Smooth muscle cell (in vitro differentiated cells): ENCODE results near the gene PRKCQ. TPM values are rescaled to one million over a fixed set of nuclear protein-coding genes. Genes with fewer than 3 reads are reported as not detected.
A peak's percentile ranks its signal among the peaks of the same experiment; 100 is the strongest.

Source experiments
- DNase-seq: peaks from one replicate; lab custom pipeline; 2025; ENCODE audit not compliant: unreplicated experiment; lab: John Stamatoyannopoulos, UW
- H2AFZ ChIP-seq: fragments of 200-600 bp; sonication (generic); 2 replicates; pipeline ENCODE4 v1.6.0; 2016; ENCODE audit warnings: antibody characterized with exemption, low read depth, mild to moderate bottlenecking
- H3F3A ChIP-seq: fragments of 200-600 bp; sonication (generic); 2 replicates; pipeline ENCODE4 v1.6.0; 2017; ENCODE audit warnings: antibody characterized with exemption, low read depth
- H3K27ac ChIP-seq: fragments of 200-600 bp; sonication (generic); 2 replicates; pipeline ENCODE4 v1.5.1; 2016; ENCODE audit warnings: low read depth, mild to moderate bottlenecking
- H3K27me3 ChIP-seq: fragments of 200-600 bp; sonication (generic); 2 replicates; pipeline ENCODE4 v1.6.1; 2016; ENCODE audit warnings: low read depth, mild to moderate bottlenecking
- H3K36me3 ChIP-seq: fragments of 200-600 bp; sonication (generic); 2 replicates; pipeline ENCODE4 v1.5.1; 2016; ENCODE audit warnings: low read depth
- H3K4me1 ChIP-seq: fragments of 200-600 bp; sonication (generic); 2 replicates; pipeline ENCODE4 v1.5.1; 2016; ENCODE audit warnings: low read depth
- H3K4me2 ChIP-seq: fragments of 200-600 bp; sonication (generic); 2 replicates; pipeline ENCODE4 v1.6.0; 2016; ENCODE audit warnings: mild to moderate bottlenecking
- H3K4me3 ChIP-seq: fragments of 200-600 bp; sonication (generic); 2 replicates; pipeline ENCODE4 v1.5.1; 2016; ENCODE audit warnings: mild to moderate bottlenecking
- H3K79me2 ChIP-seq: fragments of 200-600 bp; sonication (generic); 2 replicates; pipeline ENCODE4 v1.6.0; 2016; ENCODE audit warnings: low read depth, mild to moderate bottlenecking
- H3K9ac ChIP-seq: fragments of 200-600 bp; sonication (generic); 2 replicates; pipeline ENCODE4 v1.6.0; 2016; ENCODE audit warnings: low read depth
- H3K9me3 ChIP-seq: fragments of 200-600 bp; sonication (generic); replicated peaks from 2 replicates; pipeline ENCODE4 v1.5.1; 2016; ENCODE audit warnings: low read depth
- H4K20me1 ChIP-seq: fragments of 200-600 bp; sonication (generic); 2 replicates; pipeline ENCODE4 v1.6.0; 2016; ENCODE audit warnings: low read depth
- CTCF ChIP-seq: fragments of 200-600 bp; sonication (generic); IDR thresholded peaks from 2 replicates; pipeline ENCODE4 v1.5.1; 2017; ENCODE audit warnings: borderline replicate concordance, mild to moderate bottlenecking, antibody characterized with exemption; ENCODE audit not compliant: insufficient read depth, poor library complexity, severe bottlenecking
- WGBS: methylation state at CpG from one replicate; pipeline ENCODE4 v1.1.7; 2016; ENCODE audit warnings: low lambda C conversion rate; 5-methylcytosine and 5-hydroxymethylcytosine counted together
- polyA plus RNA-seq: library from polyadenylated mRNA; unstranded; fragments of >200 nt; fragmentation: Nextera tagmentation; extraction: Ambion mirVana; gene quantifications from 2 replicates; pipeline ENCODE4 v1.2.1, GENCODE V29; 2016
- total RNA-seq: library from RNA; depleted of rRNA; stranded (reverse); fragments of >200 nt; gene quantifications from 2 replicates; pipeline ENCODE4 v1.2.3, GENCODE V29; 2014

PRKCQ gene
- total and polyA plus RNA-seq, 2 experiments from 2014 or later: 0.27 to 0.38 TPM

- Histone ChIP-seq H3K27me3 (no peaks in the 10 kb centered on the region), H3K79me2 (no peaks in the 10 kb centered on the region), H3F3A (no peaks in the 10 kb centered on the region), H3K4me1 (no peaks in the 10 kb centered on the region), H3K4me3 (no peak overlapping the region), H3K4me2 (no peak overlapping the region), H3K36me3 (no peaks in the 10 kb centered on the region), H3K9me3 (no peaks in the 10 kb centered on the region), H2AFZ (no peak overlapping the region), H3K9ac (peak overlapping the region; percentile 47), H4K20me1 (no peaks in the 10 kb centered on the region), H3K27ac (peak overlapping the region; percentile 73)
- WGBS: 72% methylated on average over 17 of the region's 17 CpGs
- no peak for TF ChIP-seq CTCF
- DNase-seq: no peak
These were observed 156.5 kb downstream of the PRKCQ start for GRCh38 chr10:6423413-6424170.

GRCh38 chr10:6423004-6423403, 157.1 kb downstream of the PRKCQ start:
- DNase-seq: no peak
- no peaks in the 10 kb centered on the region for H3K36me3 ChIP-seq
- H3K27ac ChIP-seq: peak overlapping the region; percentile 73
- 43% methylated on average over 4 of the region's 4 CpGs for WGBS
- H3K4me3 ChIP-seq: no peak overlapping the region
- H4K20me1 ChIP-seq: no peaks in the 10 kb centered on the region
- H3K4me1 ChIP-seq: no peaks in the 10 kb centered on the region
- TF ChIP-seq CTCF: no peak
- H3K79me2 ChIP-seq: no peaks in the 10 kb centered on the region
- H3K27me3 ChIP-seq: peaks cover 2% of the 10 kb centered on the region
- no peaks in the 10 kb centered on the region for H3F3A ChIP-seq
- peak overlapping the region; percentile 47 for H3K9ac ChIP-seq
- H2AFZ ChIP-seq: no peak overlapping the region
- H3K4me2 ChIP-seq: no peak overlapping the region
- no peaks in the 10 kb centered on the region for H3K9me3 ChIP-seq

- Histone ChIP-seq H3K36me3 (no peaks in the 10 kb centered on the region), H3K27ac (no peak overlapping the region), H2AFZ (no peak overlapping the region), H3F3A (no peaks in the 10 kb centered on the region), H3K4me1 (no peaks in the 10 kb centered on the region), H3K4me3 (no peak overlapping the region), H3K9me3 (no peaks in the 10 kb centered on the region), H3K9ac (no peak overlapping the region), H3K79me2 (no peaks in the 10 kb centered on the region), H3K27me3 (peaks cover 6% of the 10 kb centered on the region), H3K4me2 (no peak overlapping the region), H4K20me1 (no peaks in the 10 kb centered on the region)
- no peak for TF ChIP-seq CTCF
- 87% methylated on average over 2 of the region's 2 CpGs for WGBS
- no peak for DNase-seq
These were observed 161.4 kb downstream of the PRKCQ start for GRCh38 chr10:6418613-6419216.
